HepG2 (cell line): ENCODE data around the gene STARD13. TPM values are rescaled to one million over a fixed set of nuclear protein-coding genes. Genes with fewer than 3 reads are reported as not detected.

ENCODE experiments used
- ARID5B ChIP-seq: IDR thresholded peaks from 2 replicates; pipeline ENCODE4 v1.4.0; 2020; ENCODE audit warnings: mild to moderate bottlenecking, missing genetic modification reagents
- CEBPB ChIP-seq: IDR thresholded peaks from 2 replicates; pipeline ENCODE4 v1.6.1; 2011; ENCODE audit warnings: low read depth, low read length, improper control_type of control experiment, borderline replicate concordance
- EP300 ChIP-seq, 3 experiments: sonication (generic) in 1 of 3; formaldehyde crosslinking in 1 of 3; IDR thresholded peaks; 2 replicates each; pipeline versions ENCODE4 v1.5.1 to v1.6.1; 2011 to 2020; ENCODE audit warnings: low read depth in 2 of 3, low read length in 2 of 3, borderline replicate concordance in 1 of 3, improper control_type of control experiment in 1 of 3, mild to moderate bottlenecking in 1 of 3, missing genetic modification reagents in 1 of 3, moderate library complexity in 1 of 3
- FOXA1 ChIP-seq, 2 experiments: fragments of 450-650 bp in 1 of 2; sonication (generic) in 1 of 2; formaldehyde crosslinking in 1 of 2; IDR thresholded peaks; 2 replicates each; pipeline versions ENCODE4 v1.4.0 to v1.6.1; 2016 to 2020; ENCODE audit warnings: missing genetic modification reagents in 1 of 2
- FOXO4 ChIP-seq: sonication (generic); formaldehyde crosslinking; conservative IDR thresholded peaks from 2 replicates; pipeline ENCODE4 v1.8.1; 2023; ENCODE audit warnings: missing genetic modification reagents
- MBNL3 ChIP-seq: fragments of 250-450 bp; sonication (Bioruptor Pico); conservative IDR thresholded peaks from 2 replicates; pipeline ENCODE4 v1.8.0; 2022; ENCODE audit warnings: mild to moderate bottlenecking, inconsistent platforms
- NFE2 ChIP-seq: sonication (generic); formaldehyde crosslinking; IDR thresholded peaks from 2 replicates; pipeline ENCODE4 v1.4.0; 2020; ENCODE audit warnings: missing genetic modification reagents
- SAP130 ChIP-seq: IDR thresholded peaks from 2 replicates; pipeline ENCODE4 v1.6.1; 2016; ENCODE audit warnings: low read depth
- ZNF251 ChIP-seq: sonication (generic); formaldehyde crosslinking; IDR thresholded peaks from 2 replicates; pipeline ENCODE4 v1.9.0; 2021; ENCODE audit warnings: mild to moderate bottlenecking, missing genetic modification reagents
- ZSCAN25 ChIP-seq: sonication (generic); formaldehyde crosslinking; IDR thresholded peaks from 2 replicates; pipeline ENCODE4 v1.8.0; 2022; ENCODE audit warnings: mild to moderate bottlenecking, missing genetic modification reagents
- polyA plus RNA-seq, 8 experiments: library from polyadenylated mRNA; depleted of rRNA in 3 of 8; stranded (reverse) in 7 of 8; unstranded in 1 of 8; fragments of >200 nt; fragmentation: Illumina TruSeq in 4 of 8; extraction: Trizol in 4 of 8; gene quantifications; 2 replicates each; pipeline versions ENCODE4 v1.2.1 to v1.2.3, GENCODE V29; 2011 to 2016; ENCODE audit warnings: low read depth in 4 of 8, missing spikeins in 1 of 8, mixed read lengths in 1 of 8; ENCODE audit not compliant: insufficient read depth in 1 of 8
- total RNA-seq, 5 experiments: library from RNA; depleted of rRNA; stranded (reverse); fragments of >200 nt; fragmentation: Illumina TruSeq; extraction: Trizol; gene quantifications; 2 replicates each; pipeline ENCODE4 v1.2.3, GENCODE V29; 2016; ENCODE audit warnings: low read depth in 1 of 5

Gene STARD13
- total and polyA plus RNA-seq, 2 of the 13 experiments (the other 11 are each of a cell fraction or from before 2014, with no cell fraction given) = 12.8 to 14.3 TPM

- TF ChIP-seq ARID5B (CRISPR knock-in tag) = peak; percentile 42; the same call in 1 of the 2 replicates
- TF ChIP-seq CEBPB = peak; percentile 81
- no peak for TF ChIP-seq ZSCAN25
- TF ChIP-seq EP300 (IDR thresholded peaks at IDR 0.05; ENCODE audit: low read depth in 2 of 2, low read length in 2 of 2) = 0 out of 4 replicates have a peak, but pooled peaks of 1 of the 2 experiments have one; percentile 30
- TF ChIP-seq EP300 (CRISPR knock-in tag; IDR thresholded peaks at IDR 0.05; ENCODE audit: borderline replicate concordance) = no peak
- 0 out of 2 replicates have a peak, but pooled peaks have one; percentile 45 for TF ChIP-seq SAP130 (CRISPR knock-in tag)
- no peak for TF ChIP-seq NFE2 (CRISPR knock-in tag)
- no peak for TF ChIP-seq ZNF251
- TF ChIP-seq FOXA1 (IDR thresholded peaks at IDR 0.05) = no peak
- TF ChIP-seq FOXA1 (CRISPR knock-in tag; IDR thresholded peaks at IDR 0.05) = no peak
- TF ChIP-seq FOXO4 (CRISPR knock-in tag) = no peak
- no peak for TF ChIP-seq MBNL3
These were observed 5.9 kb downstream of the STARD13 start (continued) for GRCh38 chr13:33279414-33280278.
